Activated T-helper 1 cell treated with Interleukin-2 at 50 U/mL for 16 hours (primary cell): Measurements from ENCODE around the gene DSC3.
"Not testable (repeated sequence)": the region's sequence is repeated elsewhere in the genome, so short reads cannot be mapped to it uniquely, and the experiment has no call there.

Source experiments
- DNase-seq: peaks from one replicate; pipeline ENCODE4 v3.0.0-alpha.2; 2020; ENCODE audit warnings: low read depth

Gene DSC3

DNA sequence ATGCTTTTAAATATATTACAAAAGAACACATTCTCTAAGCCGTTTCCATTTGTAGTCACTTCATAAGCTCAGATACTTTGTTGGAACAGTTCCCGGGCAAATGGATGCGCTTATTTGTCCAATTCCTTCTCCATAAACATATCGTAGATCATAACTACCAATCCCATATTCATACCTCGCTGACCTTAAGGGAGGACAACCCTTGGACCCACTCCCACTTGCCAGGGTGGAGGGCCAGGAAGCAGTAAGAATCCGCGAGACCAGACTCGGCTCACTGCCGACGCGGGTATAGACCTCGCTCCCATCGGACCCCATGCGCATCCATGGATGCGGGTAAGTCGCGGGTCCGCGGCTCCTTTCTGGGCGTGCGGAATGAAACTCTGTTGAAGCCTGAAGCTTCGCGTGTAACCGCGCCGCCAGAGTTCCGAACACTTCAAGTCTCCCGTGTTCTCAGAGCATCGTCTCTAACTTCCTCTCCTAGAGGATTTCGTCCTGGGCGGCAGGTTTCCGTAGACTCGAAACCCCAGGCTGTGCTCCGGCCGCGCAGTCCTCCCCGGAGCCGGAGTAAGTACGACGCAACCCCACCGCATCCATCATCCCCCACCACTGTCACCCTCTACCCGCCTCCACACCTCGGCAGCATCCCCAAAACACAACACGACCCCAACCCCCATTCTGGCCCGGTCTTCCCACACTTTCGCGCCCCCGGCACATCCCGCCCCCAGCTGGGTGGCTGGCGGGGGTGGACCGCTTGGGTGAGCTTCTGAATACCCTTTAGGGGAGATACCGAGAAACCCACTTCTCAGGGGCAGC, 1.1 kb downstream of the DSC3 start:
- no peak for DNase-seq

DNA sequence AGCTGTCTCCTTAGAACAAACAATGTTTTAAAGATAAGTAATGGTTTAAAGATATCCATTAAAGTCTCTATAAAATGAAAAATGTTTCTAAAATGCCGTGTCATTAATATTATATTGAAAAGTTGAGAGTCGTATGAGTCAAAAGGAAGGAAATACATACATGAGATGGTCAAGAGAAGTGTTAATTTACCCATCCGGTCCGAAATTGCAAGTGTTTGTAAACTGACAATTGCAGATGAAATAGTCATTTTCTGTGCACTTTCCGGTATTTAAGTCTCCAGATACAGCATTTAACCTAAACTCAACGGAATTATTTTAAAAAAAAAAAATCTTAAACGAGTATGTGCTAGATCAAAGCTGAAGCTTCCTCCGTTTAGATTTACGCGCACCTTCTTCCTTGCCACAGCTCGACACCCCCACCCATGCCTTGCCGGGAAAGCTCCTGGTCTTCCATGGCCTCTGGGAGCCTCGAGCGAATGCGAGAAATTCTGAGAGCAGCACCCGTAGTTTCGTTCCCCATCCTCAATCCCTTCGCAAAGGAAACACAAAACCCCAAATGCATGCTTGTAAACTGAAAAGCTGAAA, 1.8 kb downstream of the DSC3 start:
- DNase-seq = no peak

DNA sequence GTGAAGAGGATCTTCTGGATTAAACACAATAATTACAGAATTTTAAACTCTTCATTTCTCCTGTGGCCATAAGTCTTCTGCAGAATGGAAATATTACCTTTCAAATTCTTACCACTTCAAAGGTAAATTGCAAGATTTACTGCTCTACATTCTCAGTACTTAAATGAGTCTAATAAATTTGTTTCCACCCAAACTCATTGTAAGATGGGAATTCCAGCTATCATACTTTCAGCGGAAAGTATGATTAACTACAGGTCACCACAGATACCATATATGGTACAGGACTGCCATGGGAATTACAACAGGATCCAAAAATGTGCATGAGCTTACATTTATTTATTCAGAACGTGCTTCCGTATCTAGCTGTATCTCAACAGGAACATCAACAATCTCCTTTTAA, 3.1 kb downstream of the DSC3 start:
- no peak for DNase-seq

DNA sequence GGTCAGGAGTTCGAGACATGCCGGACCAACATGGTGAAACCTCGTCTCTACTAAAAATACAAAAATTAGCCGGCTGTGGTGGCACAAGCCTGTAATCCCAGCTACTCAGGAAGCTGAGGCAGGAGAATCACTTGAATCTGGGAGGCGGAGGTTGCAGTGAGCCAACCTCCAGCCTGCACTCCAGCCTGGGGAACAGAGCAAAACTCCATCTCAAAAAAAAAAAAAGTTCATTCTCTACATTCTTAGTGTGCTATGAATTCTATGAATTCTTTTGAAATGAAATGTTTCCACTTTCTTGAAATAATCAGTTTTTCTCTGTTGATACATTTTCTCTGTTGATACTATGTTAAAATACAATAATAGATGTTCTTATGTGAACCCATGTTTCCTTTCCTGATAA, 4.9 kb downstream of the DSC3 start:
- not testable (repeated sequence) for DNase-seq

DNA sequence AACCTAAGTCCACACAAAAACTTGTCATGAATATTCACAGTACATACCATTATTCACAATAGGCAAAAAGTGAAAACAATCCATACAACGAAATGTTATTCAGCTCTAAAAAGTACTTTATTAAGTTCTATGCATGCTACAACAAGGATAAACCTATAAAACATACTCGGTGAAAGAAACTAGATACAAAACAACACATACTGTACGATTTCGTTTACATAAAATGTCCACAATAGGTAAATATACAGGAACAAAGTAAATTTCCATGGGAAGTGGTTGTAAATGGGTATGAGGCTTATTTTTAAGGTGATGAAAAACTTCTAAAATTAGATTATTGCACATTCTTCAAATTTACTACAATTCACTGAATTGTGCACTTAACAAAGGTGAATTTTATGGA, 8.0 kb downstream of the DSC3 start:
- no peak for DNase-seq

DNA sequence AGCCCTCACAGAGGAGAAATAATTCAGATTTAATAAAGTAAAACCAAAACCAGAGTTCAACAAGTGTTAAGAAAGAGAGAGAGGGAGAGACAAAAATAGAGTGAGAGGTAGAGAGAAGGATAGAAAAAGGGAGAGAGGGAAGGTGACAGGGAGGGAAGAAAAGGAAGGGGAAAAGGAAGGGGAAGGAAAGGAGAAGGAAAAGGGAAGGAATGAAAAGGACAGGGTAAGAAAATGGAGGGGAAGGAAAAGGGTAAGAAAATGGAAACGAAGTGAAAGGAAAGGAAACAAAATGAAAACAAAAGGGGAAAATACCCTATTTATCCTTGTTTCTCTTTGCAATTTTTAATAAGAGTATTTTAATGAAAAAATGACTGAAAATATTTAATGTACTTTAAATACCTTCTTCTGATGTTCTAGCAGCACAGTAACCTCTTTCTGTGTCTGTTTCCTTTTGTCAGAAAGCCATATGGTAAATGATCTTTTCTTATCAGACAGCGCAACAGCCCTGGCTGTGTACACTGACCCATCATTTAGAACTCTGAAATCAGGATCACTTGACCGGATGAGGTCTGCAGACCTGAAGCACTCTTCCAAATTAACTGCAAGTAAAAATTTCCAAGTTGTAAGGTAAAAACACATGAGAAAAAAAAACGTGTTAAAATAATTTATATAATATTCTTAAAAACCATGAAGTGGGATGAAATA, 11.8 kb downstream of the DSC3 start:
- no peak for DNase-seq

DNA sequence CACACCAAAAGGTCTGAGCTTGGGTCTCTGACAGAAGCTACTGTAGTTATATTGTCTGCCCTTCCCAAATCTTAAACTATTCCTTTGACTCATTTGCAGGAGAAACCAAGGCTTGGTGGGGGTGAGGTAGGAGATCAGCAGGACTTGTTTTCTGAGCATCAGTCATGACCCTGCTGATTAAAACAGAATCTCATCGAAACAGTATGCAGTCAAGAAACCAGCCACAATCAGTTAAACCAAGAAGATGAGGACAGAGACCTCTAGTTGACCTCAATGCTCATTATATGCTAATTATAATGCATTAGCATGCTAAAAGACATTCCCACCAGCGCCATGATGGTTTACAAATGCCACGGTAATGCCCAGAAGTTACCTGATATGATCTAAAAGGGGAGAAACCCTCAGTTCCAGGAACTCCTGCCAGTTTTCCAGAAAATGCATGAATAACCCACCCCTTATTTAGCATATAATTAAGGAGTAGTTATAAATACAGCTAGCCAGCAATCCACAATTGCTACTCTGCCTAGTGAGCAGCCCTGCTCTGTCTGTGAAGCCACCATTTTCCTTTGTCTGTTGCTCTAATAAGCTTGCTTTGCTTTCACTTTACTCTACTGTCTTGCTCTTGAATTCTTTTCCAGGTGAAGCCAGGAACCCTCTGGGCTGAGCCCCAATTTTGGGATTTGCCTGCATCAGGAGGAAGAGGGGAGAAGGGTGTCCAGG, 26.7 kb downstream of the DSC3 start:
- DNase-seq = no peak

DNA sequence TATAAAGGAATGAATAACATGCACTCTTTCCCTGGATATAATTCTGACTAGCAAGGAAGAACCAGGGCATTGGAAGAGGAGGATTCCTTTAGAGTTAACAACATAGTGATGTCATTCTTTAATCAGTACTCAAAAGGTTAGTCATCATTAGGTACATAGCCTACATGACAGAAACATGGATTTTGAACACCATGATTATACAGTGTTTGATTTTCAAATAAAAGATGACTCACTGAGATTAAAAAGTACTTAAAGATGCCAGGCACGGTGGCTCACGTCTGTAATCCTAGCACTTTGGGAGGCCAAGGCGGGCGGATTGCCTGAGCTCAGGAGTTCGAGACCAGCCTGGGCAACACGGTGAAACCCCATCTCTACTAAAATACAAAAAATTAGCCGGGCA, 31.1 kb downstream of the DSC3 start:
- not testable (repeated sequence) for DNase-seq

DNA sequence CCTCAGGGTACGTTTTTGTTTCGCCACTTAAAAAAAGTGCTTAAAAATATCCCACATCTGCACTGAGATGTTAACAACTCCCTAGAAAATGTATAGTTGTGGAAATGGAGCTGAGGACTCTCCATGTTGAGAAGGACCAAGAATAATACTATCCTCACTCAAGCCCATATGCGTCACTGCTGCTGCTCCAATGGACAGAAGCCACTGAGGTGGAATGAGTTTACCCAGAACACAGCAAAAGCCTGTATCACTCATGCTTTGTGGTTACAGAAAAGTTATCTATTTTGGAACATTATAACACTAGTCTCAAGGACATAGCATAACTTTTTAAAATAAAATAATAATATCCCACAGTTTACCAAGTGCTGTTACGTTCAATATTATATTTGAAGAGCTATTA, 31.9 kb downstream of the DSC3 start:
- no peak for DNase-seq

DNA sequence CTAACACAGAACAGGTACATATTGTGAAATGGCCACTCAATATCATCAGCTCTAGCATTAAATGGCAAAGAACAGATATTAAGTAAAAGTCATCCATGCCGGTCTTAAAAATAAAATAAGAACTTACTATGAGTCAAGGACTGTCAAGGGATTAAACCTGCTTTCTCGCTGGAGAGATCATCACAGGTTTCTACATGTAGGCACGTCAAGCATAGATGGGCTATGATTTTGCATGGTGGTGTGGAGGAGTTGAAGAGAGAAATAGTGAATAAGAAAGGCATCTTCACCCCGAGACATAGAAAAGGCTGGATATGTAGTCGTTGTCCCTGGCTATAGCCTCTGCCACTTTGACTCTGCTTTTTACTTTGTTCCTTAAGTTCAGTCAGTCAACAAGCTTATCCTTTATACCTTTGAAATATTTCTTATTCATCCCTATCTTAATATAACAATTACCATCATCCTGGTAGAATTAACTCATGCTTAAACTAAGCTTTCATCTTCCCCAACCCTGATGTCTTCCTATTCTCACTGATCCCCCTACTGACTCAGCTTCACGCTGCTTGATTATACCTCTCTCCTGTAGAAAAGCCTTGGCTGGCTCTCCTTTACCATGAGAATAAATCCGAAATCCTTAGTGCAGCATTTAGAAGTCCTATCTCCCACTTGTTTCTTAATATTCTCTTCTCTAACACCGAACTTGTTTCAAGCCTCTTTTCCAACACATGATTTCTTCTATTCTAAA, 42.5 kb downstream of the DSC3 start:
- no peak for DNase-seq

DNA sequence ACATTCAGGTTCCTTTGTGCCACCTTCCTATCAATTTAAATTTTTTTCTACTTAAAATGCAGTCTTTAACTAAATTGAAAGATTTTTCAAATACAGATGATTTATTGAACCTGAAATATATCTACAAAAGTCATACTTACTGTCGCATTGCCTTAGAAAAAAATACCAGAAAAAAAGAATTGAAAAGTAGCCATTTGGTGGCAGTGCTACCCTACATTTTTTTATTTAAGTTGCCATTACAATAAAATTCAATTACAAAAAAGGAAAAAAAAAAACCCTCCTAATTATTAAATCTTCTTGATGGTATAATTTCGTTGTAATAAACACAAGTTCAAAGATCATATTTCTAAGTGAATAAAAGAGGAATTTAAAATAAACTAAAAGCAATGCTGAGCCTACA, 43.4 kb downstream of the DSC3 start:
- DNase-seq = no peak

DNA sequence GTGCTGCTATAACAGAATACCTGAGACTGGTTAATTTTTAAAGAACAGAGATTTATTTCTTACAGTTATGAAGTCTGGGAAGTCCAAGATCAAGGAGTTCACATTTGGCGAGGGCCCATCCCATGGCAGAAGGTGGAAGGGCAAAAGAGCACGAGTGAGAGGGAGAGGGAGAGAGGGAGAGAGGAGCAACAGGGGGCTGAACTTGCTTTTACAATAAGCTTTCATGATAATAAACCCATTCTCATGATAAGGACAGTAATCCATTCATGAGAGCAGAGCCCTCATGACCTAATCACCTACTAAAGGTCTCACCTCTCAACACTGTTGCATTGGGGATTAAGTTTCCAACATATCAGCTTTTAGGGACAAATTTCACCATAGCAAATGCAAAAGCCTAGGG, 45.3 kb downstream of the DSC3 start:
- no peak for DNase-seq

DNA sequence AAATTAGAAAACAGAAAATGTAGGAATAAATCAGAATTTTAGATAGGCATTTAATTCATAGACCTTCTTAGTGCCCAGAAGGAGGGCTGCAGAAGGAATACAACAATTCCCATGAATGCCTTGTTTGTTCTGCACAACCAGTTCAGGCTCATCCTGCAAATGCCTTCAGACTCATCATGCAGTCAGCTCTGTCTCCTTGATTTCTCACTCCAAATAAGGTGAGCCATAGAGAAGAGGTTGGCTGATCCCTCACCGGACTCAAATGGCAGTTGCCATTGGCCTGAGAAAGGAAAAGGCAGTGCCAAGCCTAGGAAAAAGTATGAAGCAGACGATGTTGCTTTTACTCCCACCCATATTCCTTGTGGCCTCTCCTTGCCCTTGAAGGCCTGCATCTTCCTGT, 50.3 kb downstream of the DSC3 start:
- DNase-seq = no peak

DNA sequence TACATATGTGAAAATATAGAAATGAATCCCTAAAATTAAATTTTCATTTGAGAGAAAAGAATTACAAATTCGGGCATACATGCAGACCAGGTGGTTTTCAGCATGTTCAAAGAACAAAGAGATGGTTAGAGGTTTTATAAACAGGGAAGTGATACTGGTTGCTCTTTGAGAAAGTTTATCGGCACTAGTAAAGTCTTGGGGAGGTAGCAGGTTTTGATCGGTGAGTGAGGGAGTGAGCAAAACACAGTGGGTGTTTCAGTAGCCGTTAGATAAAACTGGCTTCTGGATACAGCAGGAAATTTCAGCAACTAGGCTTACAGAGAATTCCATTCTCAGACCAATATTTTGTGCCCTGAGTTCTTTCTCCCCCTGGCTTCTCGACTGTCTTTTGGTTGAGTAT, 51.1 kb downstream of the DSC3 start:
- DNase-seq = no peak

DNA sequence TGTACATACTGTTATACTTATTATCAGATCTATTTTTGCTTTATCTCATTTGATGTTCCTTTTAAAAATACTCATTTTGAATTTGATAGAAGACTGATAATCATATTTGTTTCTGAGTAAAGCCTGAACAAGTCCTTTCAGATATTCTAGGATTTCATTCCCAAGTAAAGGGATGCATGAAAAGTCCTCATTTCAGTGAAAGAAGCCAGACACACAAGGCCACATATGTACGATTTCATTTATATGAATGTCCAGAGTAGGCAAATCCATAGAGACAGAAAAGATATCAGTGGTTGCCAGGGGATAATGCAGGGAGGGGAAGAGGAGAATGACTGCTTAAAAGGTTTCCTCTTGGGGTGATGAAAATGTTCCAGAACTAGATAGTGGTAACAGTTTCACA, 53.4 kb downstream of the DSC3 start:
- DNase-seq = no peak

DNA sequence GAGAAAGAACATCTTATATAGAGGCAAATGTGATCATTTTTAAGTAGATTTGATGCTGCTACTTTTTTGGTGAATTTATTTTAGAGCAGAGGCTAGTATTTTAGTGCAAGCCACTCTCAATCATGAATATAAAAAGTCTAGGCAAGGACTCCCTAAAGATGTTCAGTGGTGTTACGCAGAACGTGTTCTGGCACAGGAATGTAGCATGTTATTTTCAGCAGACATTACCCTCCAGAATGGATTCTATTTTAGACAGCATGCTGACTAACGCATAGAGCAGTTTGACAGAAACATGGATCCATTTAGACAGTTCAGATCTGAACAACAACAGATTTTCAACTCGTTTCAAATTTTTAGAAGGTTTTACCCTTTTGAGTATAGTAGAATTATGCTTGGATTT, 54.1 kb downstream of the DSC3 start:
- no peak for DNase-seq

DNA sequence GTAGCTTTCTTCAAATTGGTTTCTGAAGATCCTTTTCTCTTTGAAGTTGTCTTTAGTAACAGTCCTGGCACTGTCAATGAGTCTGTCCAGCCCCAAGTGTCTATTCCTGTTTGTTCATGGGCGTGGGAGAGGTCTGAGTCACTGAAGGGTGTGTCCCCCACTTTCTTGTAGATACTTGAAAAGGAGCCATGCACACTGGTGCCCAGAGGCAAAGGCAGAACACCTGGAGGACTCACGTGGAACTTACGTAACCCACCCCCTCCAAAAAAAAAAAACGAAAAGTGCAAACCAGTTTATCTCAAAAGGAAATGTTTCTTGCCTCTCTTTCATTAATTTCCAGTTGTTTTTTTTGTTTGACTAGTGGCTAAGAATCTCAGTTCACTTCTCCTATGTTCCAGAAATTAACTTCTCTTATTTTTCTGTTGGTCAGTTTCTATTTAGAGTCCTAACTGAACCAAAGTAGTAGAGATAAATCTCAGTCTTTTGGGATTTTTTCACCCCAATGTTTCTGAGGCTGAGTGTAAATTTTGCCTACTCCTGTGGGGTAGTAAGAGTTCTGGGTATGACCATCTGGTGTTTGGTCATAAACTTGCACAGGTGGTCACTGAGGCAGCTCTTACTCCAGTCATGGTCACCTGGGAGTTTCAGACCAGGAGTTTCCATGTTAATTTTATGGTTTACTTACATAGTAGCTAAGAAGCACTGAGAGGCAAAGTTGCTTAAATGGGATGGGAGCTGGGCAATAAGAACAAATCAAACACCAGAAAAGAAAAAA, 54.9 kb downstream of the DSC3 start:
- no peak for DNase-seq

DNA sequence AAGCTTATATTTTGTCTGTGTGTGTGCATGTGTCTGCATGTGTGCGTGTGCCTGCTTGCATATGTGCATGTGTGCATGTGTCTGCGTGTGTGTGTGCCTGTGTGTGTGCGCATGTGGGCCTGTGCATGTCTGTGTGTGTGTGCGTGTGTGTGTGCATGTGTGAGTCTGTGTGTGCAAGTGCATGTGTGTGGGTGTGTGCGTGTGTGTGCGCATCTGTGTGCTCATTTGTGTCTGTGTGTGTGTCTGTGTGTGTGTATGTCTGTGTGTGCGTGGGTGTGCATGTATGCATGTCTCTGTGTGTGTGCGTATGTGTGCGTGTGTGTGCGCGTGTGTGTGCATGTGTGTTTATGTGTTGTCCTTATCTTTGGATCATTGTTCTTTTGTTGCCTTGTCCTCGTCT, 56.8 kb downstream of the DSC3 start:
- no peak for DNase-seq

DNA sequence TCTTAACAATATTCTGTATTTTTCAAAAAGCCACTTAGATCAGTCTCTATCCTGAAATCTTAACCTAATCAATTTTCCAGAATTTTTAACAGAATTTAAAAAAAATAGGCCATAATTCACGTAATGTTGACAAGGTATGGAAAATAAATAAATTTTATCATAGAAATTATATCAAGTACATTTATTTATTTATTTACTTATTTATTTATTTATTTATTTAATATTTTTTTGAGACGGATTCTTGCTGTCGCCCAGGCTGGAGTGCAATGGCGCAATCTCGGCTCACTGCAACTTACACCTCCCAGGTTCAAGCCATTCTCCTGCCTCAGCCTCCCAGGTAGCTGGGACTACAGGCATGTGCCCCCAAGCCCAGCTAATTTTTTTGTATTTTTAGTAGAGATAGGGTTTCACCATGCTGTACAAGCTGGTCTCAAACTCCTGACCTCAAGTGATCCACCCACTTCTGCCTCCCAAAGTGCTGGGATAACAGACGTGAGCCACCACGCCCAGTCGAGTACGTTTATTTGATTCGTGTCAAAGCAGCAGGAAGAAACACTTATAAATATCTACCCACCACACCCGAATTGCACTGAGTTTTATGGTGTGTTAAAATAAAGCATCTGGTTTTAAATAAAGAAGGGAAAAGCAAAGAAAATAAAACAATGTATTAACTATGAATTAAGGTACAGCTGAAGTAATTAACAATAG, 60.1 kb downstream of the DSC3 start:
- no peak for DNase-seq

DNA sequence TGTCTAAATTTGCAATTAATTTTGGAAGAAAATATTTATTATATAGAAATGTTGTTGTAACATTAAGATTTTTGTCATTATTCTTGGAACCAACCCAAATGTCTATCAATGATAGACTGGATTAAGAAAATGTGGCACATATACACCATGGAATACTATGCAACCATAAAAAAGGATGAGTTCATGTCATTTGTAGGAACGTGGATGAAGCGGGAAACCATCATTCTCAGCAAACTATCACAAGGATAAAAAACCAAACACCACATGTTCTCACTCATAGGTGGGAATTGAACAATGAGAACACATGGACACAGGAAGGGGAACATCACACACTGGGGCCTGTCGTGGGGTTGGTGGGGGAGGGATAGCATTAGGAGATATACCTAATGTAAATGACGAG, 64.5 kb downstream of the DSC3 start:
- DNase-seq = not testable (repeated sequence)
